Measurements from ENCODE around the gene CAPN3.

Gene CAPN3

DNA sequence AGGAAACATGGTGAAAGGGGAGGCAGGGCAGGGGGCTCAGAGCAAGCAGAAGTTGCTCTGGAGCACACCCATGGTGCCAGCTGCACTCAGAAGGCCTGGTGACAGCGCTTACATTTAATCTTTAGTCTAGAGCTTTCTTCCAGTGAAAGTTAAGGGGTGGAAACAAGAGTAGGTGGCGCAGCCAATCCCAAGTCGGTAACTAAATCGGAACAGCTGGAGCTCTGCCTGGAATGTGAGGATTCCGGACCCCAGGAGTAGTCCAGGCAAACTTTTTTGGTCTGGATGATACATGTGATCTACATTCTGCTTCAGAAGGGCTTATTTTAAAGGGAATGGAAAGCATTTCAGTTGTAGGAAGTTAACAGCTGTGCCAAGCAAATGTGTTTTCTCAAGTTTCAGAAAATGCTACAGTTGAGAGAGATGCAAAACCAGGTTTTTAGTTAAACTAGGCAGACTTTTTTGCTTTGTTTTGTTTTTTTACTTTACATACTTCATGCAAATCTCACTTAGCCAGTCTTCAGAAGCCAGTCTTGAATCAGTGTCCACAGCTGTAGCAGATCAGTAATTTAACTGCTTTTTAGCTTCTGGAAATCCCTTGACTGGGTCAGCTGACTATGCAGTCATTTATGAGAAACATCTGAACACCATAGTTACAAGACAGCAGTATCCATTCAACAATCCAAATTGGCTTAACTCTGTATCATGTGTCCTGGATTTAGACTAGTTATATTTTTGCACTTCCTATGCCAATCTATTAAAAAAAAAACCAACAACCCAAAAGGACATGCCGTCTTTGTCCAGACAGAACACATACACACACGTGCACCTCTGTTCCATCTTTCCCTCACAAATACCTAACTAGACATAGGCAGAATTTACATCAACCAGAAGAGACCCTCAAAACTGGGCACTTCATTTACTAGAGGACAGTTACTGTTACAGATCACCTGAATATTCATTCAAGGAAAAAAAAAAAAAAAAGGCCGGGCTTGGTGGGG is 98.4 kb downstream of the CAPN3 start:
- DNase-seq, result no peak

- DNase-seq, result no peak
Observed at GRCh38 chr15:42461261-42461660, 102.0 kb downstream of the CAPN3 start.
